OCI-LY3 (cell line): ENCODE measurements around the gene POU5F2.

ENCODE experiments used
- CTCF ChIP-seq: fragments of 200-600, 300-600 bp; sonication (generic); IDR thresholded peaks from 2 replicates; pipeline ENCODE4 v1.5.1; 2014; ENCODE audit warnings: antibody characterized with exemption, low read length, low read depth
- EZH2phosphoT487 ChIP-seq: fragments of 200-600 bp; shearing (Covaris generic); IDR thresholded peaks from 2 replicates; pipeline ENCODE4 v1.6.1; 2018; ENCODE audit warnings: antibody characterized with exemption, mixed run types, low read depth

DNA sequence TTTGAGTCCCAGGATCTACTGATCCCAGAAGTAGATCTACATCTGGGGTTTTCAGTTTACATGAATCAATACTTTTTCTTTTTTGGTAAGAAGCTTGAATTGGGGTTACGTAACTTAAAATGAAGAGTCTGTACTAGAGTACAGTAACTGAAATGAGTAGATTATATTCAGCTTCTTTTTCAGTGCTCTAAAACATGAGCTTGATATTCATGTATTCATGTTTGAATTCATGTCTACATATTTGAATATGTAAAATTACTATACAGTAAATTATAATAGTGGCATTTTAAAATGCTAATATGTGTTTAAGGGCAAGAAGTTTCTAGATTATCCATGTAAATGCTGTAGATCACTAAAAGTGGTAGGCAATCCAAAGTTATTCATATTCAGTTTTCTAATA, 14.8 kb downstream of the POU5F2 start:
- TF ChIP-seq CTCF (no peak), EZH2phosphoT487 (no peak)
